Spleen (tissue), 11 donors: ENCODE data around the gene OPRM1. TPM values are rescaled to one million over a fixed set of nuclear protein-coding genes. Genes with fewer than 3 reads are reported as not detected.

Experiments used
- DNase-seq: peaks from one replicate; pipeline ENCODE4 v3.0.0-alpha.2; 2020
- H3K27ac ChIP-seq, 8 donors: fragments of 200-600 bp; sonication (generic) in 7 of 8; 1 replicate in 4 of 8; 2 replicates in 4 of 8; pipeline versions ENCODE4 v1.5.0 to v1.8.0; 2016 to 2021; ENCODE audit warnings: inconsistent platforms in 4 of 8, mild to moderate bottlenecking in 4 of 8, moderate library complexity in 1 of 8
- H3K27me3 ChIP-seq, 7 donors: fragments of 200-600 bp; sonication (generic) in 6 of 7; replicated peaks in 1 of 7; 1 replicate in 4 of 7; 2 replicates in 3 of 7; pipeline versions ENCODE4 v1.5.0 to v1.8.0; 2016 to 2021; ENCODE audit warnings: inconsistent platforms in 3 of 7, mild to moderate bottlenecking in 1 of 7
- H3K36me3 ChIP-seq, 6 donors: fragments of 200-600 bp; sonication (generic) in 5 of 6; 1 replicate in 4 of 6; 2 replicates in 2 of 6; pipeline versions ENCODE4 v1.5.0 to v1.8.0; 2016 to 2021; ENCODE audit warnings: inconsistent platforms in 2 of 6
- H3K4me1 ChIP-seq, 6 donors: fragments of 200-600 bp; sonication (generic) in 5 of 6; 1 replicate in 3 of 6; 2 replicates in 3 of 6; pipeline versions ENCODE4 v1.5.0 to v1.8.0; 2016 to 2021; ENCODE audit warnings: inconsistent platforms in 3 of 6
- H3K4me3 ChIP-seq, 8 donors: fragments of 200-600 bp; sonication (generic) in 7 of 8; 1 replicate in 4 of 8; 2 replicates in 4 of 8; pipeline versions ENCODE4 v1.5.0 to v1.8.0; 2016 to 2021; ENCODE audit warnings: inconsistent platforms in 4 of 8, mild to moderate bottlenecking in 4 of 8, moderate library complexity in 2 of 8
- H3K9me3 ChIP-seq, 8 donors: fragments of 200-600 bp; sonication (generic) in 7 of 8; 1 replicate in 4 of 8; 2 replicates in 4 of 8; pipeline versions ENCODE4 v1.5.0 to v1.8.0; 2016 to 2021; ENCODE audit warnings: inconsistent platforms in 4 of 8
- POLR2A ChIP-seq, 3 donors: fragments of 450-650 bp; IDR thresholded peaks; one replicate each; pipeline ENCODE4 v1.5.1; 2017; ENCODE audit warnings: antibody characterized with exemption in 3 of 3, mild to moderate bottlenecking in 1 of 3
- POLR2AphosphoS5 ChIP-seq, 3 donors: sonication (generic); formaldehyde crosslinking; IDR thresholded peaks; one replicate each; pipeline ENCODE4 v1.5.1; 2017; ENCODE audit warnings: antibody characterized with exemption in 3 of 3
- WGBS, 5 donors: extraction: QIAGEN DNeasy Blood & Tissue Kit in 3 of 5; methylation state at CpG; one replicate each; pipeline versions ENCODE4 v1.1.5 to v1.1.7; 2013 to 2018; 5-methylcytosine and 5-hydroxymethylcytosine counted together
- intact Hi-C: fragments of 100-400 bp; cut with DNase I; formaldehyde crosslinking; loops from one replicate; pipeline ENCODE4 v1.15.0; 2023; ENCODE audit warnings: low total_unique reads
- polyA plus RNA-seq, 3 donors: library from polyadenylated mRNA; stranded (reverse); fragments of 200-250 nt; gene quantifications; one replicate each; pipeline ENCODE4 v1.2.1, GENCODE V29; 2013
- total RNA-seq, 7 donors: library from RNA; depleted of rRNA in 3 of 7; stranded (reverse); fragments of >200 nt in 3 of 7; fragmentation: NEBNext Ultra II Directional in 4 of 7; extraction: Animal tissue kit (Norgen Biotek cat#: 25700) in 4 of 7; gene quantifications; one replicate each; pipeline versions ENCODE4 v1.1.0 to v1.2.1, GENCODE V29; 2016 to 2021
- TF ChIP-seq, protein P1 (sequence below), 11 experiments: fragments of 200-600 bp in 7 of 11; fragments of 450-650 bp in 4 of 11; sonication (generic) in 4 of 11; IDR thresholded peaks in 8 of 11; conservative IDR thresholded peaks in 3 of 11; 1 replicate in 7 of 11; 2 replicates in 4 of 11; pipeline versions ENCODE4 v1.4.0 to v1.8.0; 2016 to 2021; ENCODE audit warnings: antibody characterized with exemption in 11 of 11, inconsistent platforms in 4 of 11, mild to moderate bottlenecking in 1 of 11
- donor health status: healthy with polysubstance abuse.
- donor health status: DM: no; HTN: no; CAD: no; lungs with moderate emphysema.
- donor health status: DM: no; HTN: no; CAD: no.
- donor health status: Bipolar disorder and iron deficiency.
- donor health status: healthy.
- donor health status: DM: no; HTN: no; CAD: no.
- donor health status: DM: yes; HTN: yes; CAD: no.

The OPRM1 gene
- total and polyA plus RNA-seq, 10 donors = not detected

DNA sequence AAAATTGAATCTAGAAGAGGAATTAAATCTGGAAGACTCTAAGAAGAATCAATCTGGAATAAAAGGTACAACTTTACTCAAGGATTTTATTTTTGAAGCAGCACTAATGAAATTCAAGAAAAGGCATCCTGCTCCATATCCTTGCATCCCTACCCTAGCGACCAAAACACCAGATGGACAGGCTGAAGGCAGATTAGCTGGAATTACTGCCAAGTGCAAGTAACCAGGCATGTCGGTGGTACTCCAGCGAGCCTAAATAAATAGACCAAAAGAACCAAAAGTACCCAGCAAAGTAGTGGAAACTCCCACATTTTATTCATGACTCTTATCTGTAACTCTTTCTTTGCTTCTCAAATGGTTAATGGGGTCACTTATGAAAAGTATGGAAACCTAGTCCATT lies 21.0 kb downstream of the OPRM1 start:
- intact Hi-C loops = no loop called here
- no peaks in the 10 kb centered on the region for H3K36me3 ChIP-seq
- no peak for DNase-seq
- no peak for TF ChIP-seq POLR2AphosphoS5 (IDR thresholded peaks at IDR 0.05)
- TF ChIP-seq, protein P1, sequence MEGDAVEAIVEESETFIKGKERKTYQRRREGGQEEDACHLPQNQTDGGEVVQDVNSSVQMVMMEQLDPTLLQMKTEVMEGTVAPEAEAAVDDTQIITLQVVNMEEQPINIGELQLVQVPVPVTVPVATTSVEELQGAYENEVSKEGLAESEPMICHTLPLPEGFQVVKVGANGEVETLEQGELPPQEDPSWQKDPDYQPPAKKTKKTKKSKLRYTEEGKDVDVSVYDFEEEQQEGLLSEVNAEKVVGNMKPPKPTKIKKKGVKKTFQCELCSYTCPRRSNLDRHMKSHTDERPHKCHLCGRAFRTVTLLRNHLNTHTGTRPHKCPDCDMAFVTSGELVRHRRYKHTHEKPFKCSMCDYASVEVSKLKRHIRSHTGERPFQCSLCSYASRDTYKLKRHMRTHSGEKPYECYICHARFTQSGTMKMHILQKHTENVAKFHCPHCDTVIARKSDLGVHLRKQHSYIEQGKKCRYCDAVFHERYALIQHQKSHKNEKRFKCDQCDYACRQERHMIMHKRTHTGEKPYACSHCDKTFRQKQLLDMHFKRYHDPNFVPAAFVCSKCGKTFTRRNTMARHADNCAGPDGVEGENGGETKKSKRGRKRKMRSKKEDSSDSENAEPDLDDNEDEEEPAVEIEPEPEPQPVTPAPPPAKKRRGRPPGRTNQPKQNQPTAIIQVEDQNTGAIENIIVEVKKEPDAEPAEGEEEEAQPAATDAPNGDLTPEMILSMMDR (IDR thresholded peaks at IDR 0.05 in 8 of 11, conservative IDR thresholded peaks at IDR 0.05 in 3 of 11) = no peak
- TF ChIP-seq POLR2A (IDR thresholded peaks at IDR 0.05) = no peak
- no peaks in the 10 kb centered on the region for H3K27me3 ChIP-seq
- H3K4me1 ChIP-seq = no peaks in the 10 kb centered on the region
- no peak overlapping the region for H3K4me3 ChIP-seq
- WGBS, 5 donors = 74 to 85% (median 80%) methylated on average over 3 of the region's 3 CpGs
- H3K27ac ChIP-seq = no peak overlapping the region
- H3K9me3 ChIP-seq = peaks cover 0 to 7% (median 3%) of the 10 kb centered on the region in 8 donors

DNA sequence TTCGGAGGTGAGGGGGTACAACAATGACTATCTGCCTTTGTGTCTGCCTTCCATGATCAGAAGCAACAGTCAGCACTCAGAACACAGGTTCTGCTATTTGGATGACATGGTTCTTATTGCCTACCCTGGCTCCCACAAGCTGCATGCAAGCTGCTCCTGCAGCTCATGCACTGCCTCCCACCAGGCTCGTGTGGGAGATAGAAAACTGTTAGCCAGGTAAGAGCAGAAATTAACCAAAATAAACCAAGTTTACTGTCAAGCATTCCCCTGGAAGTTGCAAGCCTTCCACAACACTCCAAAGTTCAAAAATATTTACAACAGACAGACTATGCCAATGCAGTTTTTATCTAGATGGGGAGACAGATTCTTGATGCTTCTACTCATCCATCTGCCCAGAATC lies 31.0 kb downstream of the OPRM1 start:
- Histone ChIP-seq H3K4me3 (no peak overlapping the region), H3K27ac (no peak overlapping the region), H3K27me3 (peaks cover 0 to 22% (median 0%) of the 10 kb centered on the region in 7 donors), H3K36me3 (no peaks in the 10 kb centered on the region), H3K9me3 (peaks cover 0 to 9% (median 0%) of the 10 kb centered on the region in 8 donors), H3K4me1 (no peaks in the 10 kb centered on the region)
- intact Hi-C loops = no loop called here
- no peak for DNase-seq
- TF ChIP-seq POLR2A (IDR thresholded peaks at IDR 0.05) = no peak
- TF ChIP-seq, protein P1 (IDR thresholded peaks at IDR 0.05 in 8 of 11, conservative IDR thresholded peaks at IDR 0.05 in 3 of 11) = no peak
- TF ChIP-seq POLR2AphosphoS5 (IDR thresholded peaks at IDR 0.05) = no peak
- WGBS, 5 donors = 69 to 80% (median 72%) methylated on average over 2 of the region's 2 CpGs

GRCh38 chr6:154070657-154071056 lies 31.6 kb downstream of the OPRM1 start:
- no peak overlapping the region for H3K4me3 ChIP-seq
- 58 to 80% (median 72%) methylated on average over 1 of the region's 1 CpG for WGBS, 5 donors
- peaks cover 0 to 22% (median 0%) of the 10 kb centered on the region in 7 donors for H3K27me3 ChIP-seq
- intact Hi-C loops = no loop called here
- TF ChIP-seq, protein P1 (IDR thresholded peaks at IDR 0.05 in 8 of 11, conservative IDR thresholded peaks at IDR 0.05 in 3 of 11) = no peak
- TF ChIP-seq POLR2A (IDR thresholded peaks at IDR 0.05) (no peak), POLR2AphosphoS5 (IDR thresholded peaks at IDR 0.05) (no peak)
- no peaks in the 10 kb centered on the region for H3K36me3 ChIP-seq
- H3K9me3 ChIP-seq = peaks cover 0 to 6% (median 0%) of the 10 kb centered on the region in 8 donors
- H3K27ac ChIP-seq = no peak overlapping the region
- no peaks in the 10 kb centered on the region for H3K4me1 ChIP-seq
- DNase-seq = no peak

GRCh38 chr6:154071236-154071635 lies 32.2 kb downstream of the OPRM1 start:
- Histone ChIP-seq H3K27me3 (peaks cover 0 to 22% (median 0%) of the 10 kb centered on the region in 7 donors), H3K4me3 (no peak overlapping the region), H3K4me1 (no peaks in the 10 kb centered on the region), H3K36me3 (no peaks in the 10 kb centered on the region), H3K27ac (no peak overlapping the region), H3K9me3 (peaks cover 0 to 6% (median 0%) of the 10 kb centered on the region in 8 donors)
- intact Hi-C loops = no loop called here
- no peak for DNase-seq
- 37 to 79% (median 56%) methylated on average over 1 of the region's 1 CpG for WGBS, 5 donors
- TF ChIP-seq POLR2A (IDR thresholded peaks at IDR 0.05) (no peak), POLR2AphosphoS5 (IDR thresholded peaks at IDR 0.05) (no peak)
- TF ChIP-seq, protein P1 (IDR thresholded peaks at IDR 0.05 in 8 of 11, conservative IDR thresholded peaks at IDR 0.05 in 3 of 11) = no peak
